ENCODE measurements around the gene MALL.

The MALL gene

DNA sequence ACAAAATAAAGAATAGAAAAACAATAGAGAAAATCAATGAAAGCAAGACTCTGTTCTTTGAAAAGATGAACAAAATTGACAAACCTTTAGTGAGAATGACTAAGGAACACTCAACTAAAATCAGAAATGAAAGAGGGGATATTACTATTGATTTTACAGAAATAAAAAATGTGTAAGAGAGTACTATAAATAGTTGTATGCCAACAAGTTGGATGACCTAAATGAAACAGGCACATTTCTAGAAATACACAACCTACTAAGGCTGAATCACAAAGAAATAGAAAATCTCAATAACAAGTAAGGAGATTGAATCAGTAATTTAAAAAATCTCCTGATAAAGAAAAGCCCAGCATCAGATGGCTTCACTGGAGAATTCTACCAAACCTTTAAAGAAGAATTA is 18.4 kb upstream of the MALL start:
- Histone ChIP-seq H3K79me2 (ENCODE audit: insufficient read depth, low read length) (no peaks in the 10 kb centered on the region), H3K27ac (ENCODE audit: low read depth, low read length, poor library complexity, severe bottlenecking) (no peak overlapping the region), H3K9me2 (ENCODE audit: low read depth, low read length) (no peaks in the 10 kb centered on the region), H3K36me3 (ENCODE audit: insufficient read depth, low read length) (no peaks in the 10 kb centered on the region), H3F3A (ENCODE audit: insufficient read depth, low read length) (no peaks in the 10 kb centered on the region), H3K4me3 (ENCODE audit: low read depth, low read length, poor library complexity, severe bottlenecking) (no peak overlapping the region), H3K27me3 (ENCODE audit: insufficient read depth, low read length) (no peaks in the 10 kb centered on the region), H3K9me3 (ENCODE audit: low read length) (no peaks in the 10 kb centered on the region), H4K20me1 (ENCODE audit: insufficient read depth, low read length) (no peaks in the 10 kb centered on the region), H3K4me1 (ENCODE audit: insufficient read depth, low read length, severe bottlenecking) (no peaks in the 10 kb centered on the region), H2AFZ (ENCODE audit: low read length) (no peak overlapping the region), H3K9ac (ENCODE audit: low read length) (no peak overlapping the region), H3K4me2 (ENCODE audit: low read length) (no peak overlapping the region)
- TF ChIP-seq, protein P1, sequence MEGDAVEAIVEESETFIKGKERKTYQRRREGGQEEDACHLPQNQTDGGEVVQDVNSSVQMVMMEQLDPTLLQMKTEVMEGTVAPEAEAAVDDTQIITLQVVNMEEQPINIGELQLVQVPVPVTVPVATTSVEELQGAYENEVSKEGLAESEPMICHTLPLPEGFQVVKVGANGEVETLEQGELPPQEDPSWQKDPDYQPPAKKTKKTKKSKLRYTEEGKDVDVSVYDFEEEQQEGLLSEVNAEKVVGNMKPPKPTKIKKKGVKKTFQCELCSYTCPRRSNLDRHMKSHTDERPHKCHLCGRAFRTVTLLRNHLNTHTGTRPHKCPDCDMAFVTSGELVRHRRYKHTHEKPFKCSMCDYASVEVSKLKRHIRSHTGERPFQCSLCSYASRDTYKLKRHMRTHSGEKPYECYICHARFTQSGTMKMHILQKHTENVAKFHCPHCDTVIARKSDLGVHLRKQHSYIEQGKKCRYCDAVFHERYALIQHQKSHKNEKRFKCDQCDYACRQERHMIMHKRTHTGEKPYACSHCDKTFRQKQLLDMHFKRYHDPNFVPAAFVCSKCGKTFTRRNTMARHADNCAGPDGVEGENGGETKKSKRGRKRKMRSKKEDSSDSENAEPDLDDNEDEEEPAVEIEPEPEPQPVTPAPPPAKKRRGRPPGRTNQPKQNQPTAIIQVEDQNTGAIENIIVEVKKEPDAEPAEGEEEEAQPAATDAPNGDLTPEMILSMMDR (IDR thresholded peaks at IDR 0.05; ENCODE audit: low read length): no peak
- no peak for TF ChIP-seq EZH2 (IDR thresholded peaks at IDR 0.05; ENCODE audit: borderline replicate concordance, low read length)

DNA sequence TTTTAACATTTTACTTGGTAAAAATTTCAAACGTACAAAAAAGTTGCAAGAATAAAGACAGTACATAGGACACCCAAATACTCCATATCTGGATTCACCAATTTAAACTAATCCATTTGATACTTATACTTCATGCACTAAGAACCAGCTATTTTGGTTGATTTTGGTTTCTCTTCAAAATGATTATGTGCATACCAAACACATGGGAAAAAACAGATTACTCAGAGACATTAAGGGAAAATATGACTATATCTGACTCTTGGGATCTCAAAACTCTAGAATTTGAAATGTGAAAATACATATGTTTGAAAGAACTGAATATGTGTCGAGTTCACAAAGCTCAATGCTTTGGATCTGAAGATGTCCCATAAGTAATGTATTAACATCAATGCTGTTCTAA is 15.5 kb upstream of the MALL start:
- Histone ChIP-seq H3K79me2 (ENCODE audit: insufficient read depth, low read length) (no peaks in the 10 kb centered on the region), H3K36me3 (ENCODE audit: insufficient read depth, low read length) (no peaks in the 10 kb centered on the region), H3K9me3 (ENCODE audit: low read length) (no peaks in the 10 kb centered on the region), H2AFZ (ENCODE audit: low read length) (no peak overlapping the region), H4K20me1 (ENCODE audit: insufficient read depth, low read length) (no peaks in the 10 kb centered on the region), H3F3A (ENCODE audit: insufficient read depth, low read length) (no peaks in the 10 kb centered on the region), H3K4me3 (ENCODE audit: low read depth, low read length, poor library complexity, severe bottlenecking) (no peak overlapping the region), H3K4me2 (ENCODE audit: low read length) (no peak overlapping the region), H3K4me1 (ENCODE audit: insufficient read depth, low read length, severe bottlenecking) (no peaks in the 10 kb centered on the region), H3K9ac (ENCODE audit: low read length) (no peak overlapping the region), H3K27me3 (ENCODE audit: insufficient read depth, low read length) (no peaks in the 10 kb centered on the region), H3K9me2 (ENCODE audit: low read depth, low read length) (no peaks in the 10 kb centered on the region), H3K27ac (ENCODE audit: low read depth, low read length, poor library complexity, severe bottlenecking) (no peak overlapping the region)
- TF ChIP-seq EZH2 (IDR thresholded peaks at IDR 0.05; ENCODE audit: borderline replicate concordance, low read length): no peak
- TF ChIP-seq, protein P1 (IDR thresholded peaks at IDR 0.05; ENCODE audit: low read length): no peak

DNA sequence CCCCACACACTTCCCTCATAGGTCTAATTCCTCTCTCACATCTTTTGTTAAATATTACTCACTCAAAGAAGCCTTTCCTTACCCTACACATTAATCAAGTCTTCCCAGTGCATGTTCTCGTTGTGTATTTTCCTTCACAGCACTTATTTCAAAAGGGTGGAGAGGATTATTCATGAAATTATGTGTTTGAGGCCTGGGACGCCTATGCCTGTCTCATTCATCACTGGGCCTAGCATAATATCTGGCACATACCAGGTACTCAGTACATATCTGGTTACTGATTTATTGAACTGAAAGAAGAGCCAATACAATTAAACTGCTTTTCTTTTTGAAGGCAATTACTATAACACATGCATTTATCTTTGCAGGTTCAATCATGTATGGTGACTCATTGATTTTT is 15.1 kb upstream of the MALL start:
- no peaks in the 10 kb centered on the region for H3K79me2 ChIP-seq (ENCODE audit: insufficient read depth, low read length)
- H4K20me1 ChIP-seq (ENCODE audit: insufficient read depth, low read length): no peaks in the 10 kb centered on the region
- H3K36me3 ChIP-seq (ENCODE audit: insufficient read depth, low read length): no peaks in the 10 kb centered on the region
- no peaks in the 10 kb centered on the region for H3K9me2 ChIP-seq (ENCODE audit: low read depth, low read length)
- H3K4me2 ChIP-seq (ENCODE audit: low read length): no peak overlapping the region
- H3K9me3 ChIP-seq (ENCODE audit: low read length): no peaks in the 10 kb centered on the region
- no peak overlapping the region for H2AFZ ChIP-seq (ENCODE audit: low read length)
- no peaks in the 10 kb centered on the region for H3K27me3 ChIP-seq (ENCODE audit: insufficient read depth, low read length)
- H3K9ac ChIP-seq (ENCODE audit: low read length): no peak overlapping the region
- H3K27ac ChIP-seq (ENCODE audit: low read depth, low read length, poor library complexity, severe bottlenecking): no peak overlapping the region
- TF ChIP-seq, protein P1 (IDR thresholded peaks at IDR 0.05; ENCODE audit: low read length): no peak
- TF ChIP-seq EZH2 (IDR thresholded peaks at IDR 0.05; ENCODE audit: borderline replicate concordance, low read length): no peak
- H3F3A ChIP-seq (ENCODE audit: insufficient read depth, low read length): no peaks in the 10 kb centered on the region
- H3K4me3 ChIP-seq (ENCODE audit: low read depth, low read length, poor library complexity, severe bottlenecking): no peak overlapping the region
- no peaks in the 10 kb centered on the region for H3K4me1 ChIP-seq (ENCODE audit: insufficient read depth, low read length, severe bottlenecking)

Data from OCI-LY1 (cell line).